Heart right ventricle (tissue), 16 donors: ENCODE results near the gene PSENEN. TPM values are rescaled to one million over a fixed set of nuclear protein-coding genes. Genes with fewer than 3 reads are reported as not detected.

Experiments used
- ATAC-seq, 8 donors: fragments of 200-7000 bp; cut with Tn5 transposase; one replicate each; pipeline ENCODE4 v1.9.1; 2020; ENCODE audit warnings: mild to moderate bottlenecking in 8 of 8, moderate library complexity in 8 of 8, moderate number of reproducible peaks in 1 of 8
- DNase-seq, 2 donors: peaks; one replicate each; pipeline ENCODE4 v3.0.0-alpha.2; 2020
- H3K27ac ChIP-seq, 10 donors: fragments of 200-600 bp; sonication (generic) in 2 of 10; one replicate each; pipeline versions ENCODE4 v1.5.0 to v1.8.0; 2020 to 2022; ENCODE audit warnings: mild to moderate bottlenecking in 3 of 10
- H3K27me3 ChIP-seq, 7 donors: fragments of 200-600 bp; one replicate each; pipeline ENCODE4 v1.8.0; 2021 to 2022; ENCODE audit warnings: mild to moderate bottlenecking in 2 of 7
- H3K36me3 ChIP-seq, 9 donors: fragments of 200-600 bp; sonication (generic) in 1 of 9; one replicate each; pipeline versions ENCODE4 v1.5.0 to v1.8.0; 2020 to 2022; ENCODE audit warnings: mild to moderate bottlenecking in 2 of 9
- H3K4me1 ChIP-seq, 9 donors: fragments of 200-600 bp; sonication (generic) in 1 of 9; one replicate each; pipeline versions ENCODE4 v1.5.0 to v1.8.0; 2020 to 2022; ENCODE audit warnings: mild to moderate bottlenecking in 4 of 9
- H3K4me3 ChIP-seq, 10 donors: fragments of 200-600 bp; sonication (generic) in 2 of 10; one replicate each; pipeline versions ENCODE4 v1.5.0 to v1.8.0; 2020 to 2022; ENCODE audit warnings: mild to moderate bottlenecking in 7 of 10, moderate library complexity in 2 of 10
- H3K9me3 ChIP-seq, 11 donors: fragments of 200-600 bp in 10 of 11; sonication (generic) in 2 of 11; one replicate each; pipeline versions ENCODE4 v1.5.0 to v1.8.0; 2013 to 2022; ENCODE audit warnings: mild to moderate bottlenecking in 2 of 11, control low read depth in 1 of 11, moderate library complexity in 1 of 11
- CTCF ChIP-seq, 9 donors: fragments of 200-600 bp; sonication (generic) in 2 of 9; IDR thresholded peaks; one replicate each; pipeline versions ENCODE4 v1.5.0 to v1.8.0; 2021 to 2022; ENCODE audit warnings: antibody characterized with exemption in 9 of 9, mild to moderate bottlenecking in 5 of 9, moderate library complexity in 1 of 9
- WGBS, 2 donors: extraction: QIAGEN DNeasy Blood & Tissue Kit; methylation state at CpG; one replicate each; pipeline ENCODE4 v1.1.7; 2013; ENCODE audit warnings: inconsistent platforms in 1 of 2; 5-methylcytosine and 5-hydroxymethylcytosine counted together
- intact Hi-C, 10 donors: fragments of 100-400 bp; cut with DNase I; formaldehyde crosslinking; loops; one replicate each; pipeline versions ENCODE4 v1.11.1 to v1.14.2; 2022
- polyA plus RNA-seq, 2 donors: library from polyadenylated mRNA; stranded (reverse); fragments of 200-250 nt; gene quantifications; one replicate each; pipeline ENCODE4 v1.2.3, GENCODE V29; 2013
- total RNA-seq, 10 donors: library from RNA; stranded (reverse); fragmentation: NEBNext Ultra II Directional in 3 of 10; extraction: Animal tissue kit (Norgen Biotek cat#: 25700) in 3 of 10; gene quantifications; one replicate each; pipeline versions ENCODE4 v1.2.1 to v1.2.4, GENCODE V29; 2021 to 2023
- donor health status: Arrhythmogenic right ventricular cardiomyopathy.
- donor health status: ischemic (EF 13 %, LVEDD 7.1; RV severe dilation, severe dysfunction).
- donor health status: healthy with polysubstance abuse.
- donor health status: DM: no; HTN: yes; CAD: no.
- donor health status: DM: no; HTN: no; CAD: no.
- donor health status: ischemic (EF 25% LVEDD 6.9; RV normal size, moderate dysfunction).
- donor health status: ischemic (EF 25% LVEDD 5.7; RV mildly dilated, moderate dysfunction).
- donor health status: healthy.
- donor health status: DM: yes; HTN: yes; CAD: no.
- donor health status: Ischemic cardiomyopathy.
- donor health status: ischemic (EF 35%, LVEDD 5.7; RV mildly dilated, moderate dysfunction).
- donor health status: nonischemic (EF 11% LVEDD 7.7; RV severe dilation, severe dysfunction).
- donor health status: DM: yes; HTN: yes; CAD: no.
- donor health status: PGD.
- donor health status: ischemic (EF 29% LVEDD 5.4; RV normal size, mild dysfunction).
- donor health status: nonischemic (EF 23%, LVEDD 6.1; RV moderate dilation, normal function).

The PSENEN gene
- total and polyA plus RNA-seq, 12 donors = 34.8 to 149 (median 47.2) TPM

- Histone ChIP-seq H3K9me3 (no peaks in the 10 kb centered on the region), H3K4me1 (no peaks in the 10 kb centered on the region), H3K4me3 (no peak overlapping the region), H3K27ac (no peak overlapping the region), H3K27me3 (no peaks in the 10 kb centered on the region), H3K36me3 (peaks cover 0 to 58% (median 0%) of the 10 kb centered on the region in 9 donors)
- TF ChIP-seq CTCF (IDR thresholded peaks at IDR 0.05) = no peak
- no peak for DNase-seq
- intact Hi-C loops = no loop called here
- WGBS, 2 donors = 82 to 87% methylated on average over 27 to 28 of the region's 28 CpGs
- ATAC-seq = no peak
These were observed 38.3 kb downstream of the PSENEN start for GRCh38 chr19:35783469-35784434.

- intact Hi-C loops = no loop called here
- 81 to 84% methylated on average over 37 to 45 of the region's 45 CpGs for WGBS, 2 donors
- no peaks in the 10 kb centered on the region for H3K9me3 ChIP-seq
- H3K4me1 ChIP-seq = no peaks in the 10 kb centered on the region
- ATAC-seq (no peak), DNase-seq (no peak)
- H3K4me3 ChIP-seq = no peak overlapping the region
- H3K27me3 ChIP-seq = no peaks in the 10 kb centered on the region
- H3K27ac ChIP-seq = no peak overlapping the region
- TF ChIP-seq CTCF (IDR thresholded peaks at IDR 0.05) = no peak
- peaks cover 0 to 49% (median 0%) of the 10 kb centered on the region in 9 donors for H3K36me3 ChIP-seq
These were observed 39.3 kb downstream of the PSENEN start for GRCh38 chr19:35784503-35785338.

- WGBS, 2 donors = 88 to 89% methylated on average over 10 of the region's 10 CpGs
- TF ChIP-seq CTCF (IDR thresholded peaks at IDR 0.05) = no peak
- Histone ChIP-seq H3K9me3 (no peaks in the 10 kb centered on the region), H3K27me3 (no peaks in the 10 kb centered on the region), H3K27ac (no peak overlapping the region), H3K4me1 (no peaks in the 10 kb centered on the region), H3K36me3 (peaks cover 0 to 43% (median 0%) of the 10 kb centered on the region in 9 donors), H3K4me3 (no peak overlapping the region)
- ATAC-seq = no peak
- no peak for DNase-seq
- intact Hi-C loops = no loop called here
These were observed 39.8 kb downstream of the PSENEN start for GRCh38 chr19:35785339-35785627.

- intact Hi-C loops = no loop called here
- H3K27me3 ChIP-seq = no peaks in the 10 kb centered on the region
- no peaks in the 10 kb centered on the region for H3K4me1 ChIP-seq
- WGBS, 2 donors = 92 to 94% methylated on average over 31 of the region's 31 CpGs
- H3K4me3 ChIP-seq = no peak overlapping the region
- no peaks in the 10 kb centered on the region for H3K9me3 ChIP-seq
- DNase-seq = no peak
- H3K36me3 ChIP-seq = peaks cover 0 to 31% (median 0%) of the 10 kb centered on the region in 9 donors
- H3K27ac ChIP-seq = no peak overlapping the region
- no peak for ATAC-seq
- no peak for TF ChIP-seq CTCF (IDR thresholded peaks at IDR 0.05)
These were observed 41.1 kb downstream of the PSENEN start for GRCh38 chr19:35786299-35787160.
